ENCODE results near the gene MDM2. TPM values are rescaled to one million over a fixed set of nuclear protein-coding genes. Genes with fewer than 3 reads are reported as not detected.

Gene MDM2
- total and polyA plus RNA-seq, 2 of the 8 experiments (the other 6 are each of a cell fraction or from before 2014, with no cell fraction given) = 15.1 to 115 TPM

GRCh38 chr12:68798882-68799234 is 9.1 kb upstream of the MDM2 start:
- Histone ChIP-seq H2BK15ac (ENCODE audit: low read length) (no peak overlapping the region), H3K27ac (ENCODE audit: low read depth, low read length) (no peak overlapping the region), H3K4ac (replicated peaks; ENCODE audit: insufficient read length, low read depth, low read length) (no peak overlapping the region), H3K4me1 (replicated peaks in 1 of 4; ENCODE audit: control insufficient read depth in 3 of 4, insufficient read depth in 4 of 4, low read length in 3 of 4) (no peaks in the 10 kb centered on the region), H2BK12ac (ENCODE audit: low read depth, low read length) (no peak overlapping the region), H3K79me2 (ENCODE audit: control insufficient read depth in 1 of 2, insufficient read depth in 2 of 2, low read length in 2 of 2) (no peaks in the 10 kb centered on the region), H2AK5ac (ENCODE audit: low read depth, low read length) (no peak overlapping the region), H4K91ac (replicated peaks; ENCODE audit: insufficient read length, low read length) (no peak overlapping the region), H2BK5ac (ENCODE audit: low read depth, low read length) (no peak overlapping the region), H4K20me1 (replicated peaks in 1 of 2; ENCODE audit: control insufficient read depth in 1 of 2, insufficient read depth in 2 of 2, low read length in 2 of 2) (no peaks in the 10 kb centered on the region), H2BK20ac (ENCODE audit: low read length) (no peak overlapping the region), H3K4me2 (ENCODE audit: insufficient read depth in 1 of 2, low read depth in 2 of 2, low read length in 2 of 2) (no peak overlapping the region), H3K18ac (ENCODE audit: extremely low read depth, low read length) (no peak overlapping the region), H3K14ac (ENCODE audit: insufficient read length) (no peak overlapping the region), H3K27me3 (replicated peaks in 1 of 4; ENCODE audit: control insufficient read depth in 3 of 4, extremely low read depth in 1 of 4, insufficient read depth in 3 of 4, low read length in 3 of 4) (no peaks in the 10 kb centered on the region), H3K4me3 (ENCODE audit: extremely low read depth in 1 of 4, insufficient read depth in 2 of 4, low read depth in 3 of 4, low read length in 4 of 4) (no peak overlapping the region), H3K9ac (replicated peaks in 1 of 4; ENCODE audit: extremely low read depth in 1 of 4, low read depth in 3 of 4, low read length in 3 of 4) (no peak overlapping the region), H4K5ac (ENCODE audit: insufficient read length, low read depth, low read length) (no peak overlapping the region), H3K23ac (ENCODE audit: insufficient read length) (no peak overlapping the region), H3K36me3 (ENCODE audit: control insufficient read depth in 2 of 4, insufficient read depth in 4 of 4, low read length in 3 of 4) (no peaks in the 10 kb centered on the region), H3K9me3 (ENCODE audit: insufficient read depth in 2 of 2, low read depth in 1 of 2, low read length in 1 of 2) (no peaks in the 10 kb centered on the region; a peak in 1 of 4 replicates), H3K79me1 (ENCODE audit: low read depth, low read length) (no peaks in the 10 kb centered on the region), H4K8ac (ENCODE audit: extremely low read depth, insufficient read depth, low read length) (no peak overlapping the region), H2AFZ (ENCODE audit: low read length) (no peak overlapping the region), H3K56ac (replicated peaks; ENCODE audit: insufficient read length, low read depth, low read length) (no peak overlapping the region), H2BK120ac (replicated peaks; ENCODE audit: low read depth, low read length) (no peak overlapping the region), H3K23me2 (ENCODE audit: low read depth, low read length) (no peaks in the 10 kb centered on the region)
- DNase-seq (ENCODE audit: low read depth in 1 of 2, low spot score in 2 of 2) = no peak
- no peak for TF ChIP-seq BRCA1 (IDR thresholded peaks at IDR 0.05; ENCODE audit: low read depth, low read length)
- TF ChIP-seq RNF2 (IDR thresholded peaks at IDR 0.05; ENCODE audit: borderline replicate concordance, low read depth, low read length, missing control alignments, poor library complexity, severe bottlenecking) = no peak
- TF ChIP-seq TAF7 (optimal IDR thresholded peaks at IDR 0.05; ENCODE audit: borderline replicate concordance, low read depth, low read length) = no peak
- no peak for TF ChIP-seq CREB1 (IDR thresholded peaks at IDR 0.05)
- ChIA-PET CTCF (ENCODE audit: partially characterized antibody) (interaction anchor here (1.3 to 2.1 kb wide), 2 partner anchors 10 to 11 kb away, joined by 3 to 6 read pairs; no protein-coding TSS in a partner anchor), POLR2A (ENCODE audit: partially characterized antibody) (interaction anchor here (1.1 to 2.0 kb wide), 3 partner anchors 9 to 11 kb away, joined by 4 to 5 read pairs (median 5); partner anchors contain the start of gene MDM2)
- 95% methylated on average over 1 of the region's 1 CpG; no CpG with 5 or more reads in 1 of the 2 experiments for WGBS, 2 experiments (ENCODE audit: extremely low coverage in 1 of 2, insufficient coverage in 1 of 2, insufficient read length in 1 of 2, insufficient replicate concordance in 2 of 2, low coverage in 1 of 2, low lambda C conversion rate in 2 of 2, missing lambda C conversion rate in 1 of 2)
- no peak for FAIRE-seq

All from H1 (cell line).